Urinary bladder (tissue), 4 donors: ENCODE data around the gene PDZD2. TPM values are rescaled to one million over a fixed set of nuclear protein-coding genes. Genes with fewer than 3 reads are reported as not detected.
A peak's percentile ranks its signal among the peaks of the same experiment; 100 is the strongest.

Experiments
- DNase-seq: peaks from one replicate; pipeline ENCODE4 v3.0.0-alpha.2; 2015; ENCODE audit errors: extremely low spot score
- H3K27ac ChIP-seq: one replicate; pipeline ENCODE4 v1.5.1; 2013; ENCODE audit warnings: low read depth, mild to moderate bottlenecking, moderate library complexity
- H3K36me3 ChIP-seq: one replicate; pipeline ENCODE4 v1.6.1; 2013; ENCODE audit warnings: mild to moderate bottlenecking, moderate library complexity; ENCODE audit not compliant: insufficient read depth
- H3K4me1 ChIP-seq: one replicate; pipeline ENCODE4 v1.6.1; 2013; ENCODE audit warnings: mild to moderate bottlenecking, moderate library complexity; ENCODE audit not compliant: insufficient read depth
- H3K4me3 ChIP-seq: one replicate; pipeline ENCODE4 v1.5.1; 2013; ENCODE audit warnings: low read depth, low read length
- WGBS: extraction: QIAGEN DNeasy Blood & Tissue Kit; methylation state at CpG from one replicate; pipeline ENCODE4 v1.1.7; 2013; 5-methylcytosine and 5-hydroxymethylcytosine counted together
- polyA plus RNA-seq: library from polyadenylated mRNA; stranded (reverse); fragments of 200-250 nt; gene quantifications from one replicate; pipeline ENCODE4 v1.2.3, GENCODE V29; 2013
- total RNA-seq: library from RNA; depleted of rRNA; stranded (reverse); fragments of >200 nt; gene quantifications from one replicate; pipeline ENCODE4 v1.2.3, GENCODE V29; 2014
- donor health status: healthy with polysubstance abuse.
- donor health status: healthy.

The PDZD2 gene
- total and polyA plus RNA-seq, 2 donors, result 4.5 to 8.1 TPM

- H3K4me1 ChIP-seq, result no peaks in the 10 kb centered on the region
- no peak overlapping the region for H3K4me3 ChIP-seq
- WGBS, result 80% methylated on average over 4 of the region's 4 CpGs
- no peak for DNase-seq
- H3K36me3 ChIP-seq, result no peaks in the 10 kb centered on the region
- no peak overlapping the region for H3K27ac ChIP-seq
Measured at GRCh38 chr5:31620026-31620425, 18.9 kb upstream of the PDZD2 start.

- Histone ChIP-seq H3K27ac (no peak overlapping the region), H3K36me3 (no peaks in the 10 kb centered on the region), H3K4me1 (no peaks in the 10 kb centered on the region), H3K4me3 (no peak overlapping the region)
- no peak for DNase-seq
- 78% methylated on average over 4 of the region's 4 CpGs for WGBS
Measured at GRCh38 chr5:31623249-31623648, 15.7 kb upstream of the PDZD2 start.

GRCh38 chr5:31625394-31625793 lies 13.5 kb upstream of the PDZD2 start:
- Histone ChIP-seq H3K27ac (no peak overlapping the region), H3K36me3 (no peaks in the 10 kb centered on the region), H3K4me3 (no peak overlapping the region), H3K4me1 (no peaks in the 10 kb centered on the region)
- WGBS, result 89% methylated on average over 1 of the region's 1 CpG
- no peak for DNase-seq

- no peak overlapping the region for H3K27ac ChIP-seq
- no peak overlapping the region for H3K4me3 ChIP-seq
- no peaks in the 10 kb centered on the region for H3K36me3 ChIP-seq
- H3K4me1 ChIP-seq, result no peaks in the 10 kb centered on the region
- no peak for DNase-seq
- 63% methylated on average over 3 of the region's 3 CpGs for WGBS
Measured at GRCh38 chr5:31626156-31626555, 12.8 kb upstream of the PDZD2 start.

- Histone ChIP-seq H3K4me3 (no peak overlapping the region), H3K4me1 (no peaks in the 10 kb centered on the region), H3K27ac (no peak overlapping the region), H3K36me3 (no peaks in the 10 kb centered on the region)
- 79% methylated on average over 11 of the region's 11 CpGs for WGBS
- DNase-seq, result no peak
Measured at GRCh38 chr5:31626604-31627234, 12.2 kb upstream of the PDZD2 start.

GRCh38 chr5:31630931-31631330 lies 8.0 kb upstream of the PDZD2 start:
- Histone ChIP-seq H3K27ac (no peak overlapping the region), H3K36me3 (no peaks in the 10 kb centered on the region), H3K4me3 (no peak overlapping the region), H3K4me1 (no peaks in the 10 kb centered on the region)
- 62% methylated on average over 7 of the region's 7 CpGs for WGBS
- no peak for DNase-seq

GRCh38 chr5:31632460-31632859 lies 6.5 kb upstream of the PDZD2 start:
- Histone ChIP-seq H3K36me3 (no peaks in the 10 kb centered on the region), H3K27ac (no peak overlapping the region), H3K4me1 (no peaks in the 10 kb centered on the region), H3K4me3 (no peak overlapping the region)
- 94% methylated on average over 1 of the region's 1 CpG for WGBS
- DNase-seq, result no peak

- no peak for DNase-seq
- H3K27ac ChIP-seq, result no peak overlapping the region
- H3K36me3 ChIP-seq, result no peaks in the 10 kb centered on the region
- 27% methylated on average over 1 of the region's 1 CpG for WGBS
- H3K4me1 ChIP-seq, result no peaks in the 10 kb centered on the region
- H3K4me3 ChIP-seq, result no peak overlapping the region
Measured at GRCh38 chr5:31635446-31635845, 3.5 kb upstream of the PDZD2 start.

GRCh38 chr5:31637851-31638250 lies 1.1 kb upstream of the PDZD2 start:
- DNase-seq, result no peak
- WGBS, result 87% methylated on average over 6 of the region's 6 CpGs
- H3K4me3 ChIP-seq, result no peak overlapping the region

GRCh38 chr5:31638345-31638744 lies 586 bp upstream of the PDZD2 start:
- WGBS, result 15% methylated on average over 9 of the region's 9 CpGs

More at GRCh38 chr5:31637851-31638250, 1.1 kb upstream of the PDZD2 start:
- H3K36me3 ChIP-seq, result no peaks in the 10 kb centered on the region
- no peak overlapping the region for H3K27ac ChIP-seq
- no peaks in the 10 kb centered on the region for H3K4me1 ChIP-seq

GRCh38 chr5:31639481-31640411 lies 815 bp downstream of the PDZD2 start:
- H3K4me1 ChIP-seq, result no peaks in the 10 kb centered on the region
- H3K4me3 ChIP-seq, result peak overlapping the region; percentile 69
- 14% methylated on average over 50 of the region's 50 CpGs for WGBS
- no peak for DNase-seq
- no peak overlapping the region for H3K27ac ChIP-seq
- no peaks in the 10 kb centered on the region for H3K36me3 ChIP-seq

More at GRCh38 chr5:31638345-31638744, 586 bp upstream of the PDZD2 start:
- Histone ChIP-seq H3K36me3 (no peaks in the 10 kb centered on the region), H3K4me3 (peak overlapping the region; percentile 69), H3K27ac (no peak overlapping the region), H3K4me1 (no peaks in the 10 kb centered on the region)
- DNase-seq, result no peak

GRCh38 chr5:31640573-31640972 lies 1.6 kb downstream of the PDZD2 start:
- Histone ChIP-seq H3K4me3 (no peak overlapping the region), H3K4me1 (no peaks in the 10 kb centered on the region), H3K27ac (no peak overlapping the region), H3K36me3 (no peaks in the 10 kb centered on the region)
- no peak for DNase-seq
- WGBS, result 100% methylated on average over 1 of the region's 1 CpG

- 97% methylated on average over 4 of the region's 4 CpGs for WGBS
Measured at GRCh38 chr5:31641059-31641458, 2.1 kb downstream of the PDZD2 start.

GRCh38 chr5:31641575-31641974 lies 2.6 kb downstream of the PDZD2 start:
- Histone ChIP-seq H3K36me3 (no peaks in the 10 kb centered on the region), H3K4me1 (no peaks in the 10 kb centered on the region), H3K4me3 (no peak overlapping the region), H3K27ac (no peak overlapping the region)
- 90% methylated on average over 5 of the region's 5 CpGs for WGBS
- DNase-seq, result no peak

More at GRCh38 chr5:31641059-31641458, 2.1 kb downstream of the PDZD2 start:
- H3K4me1 ChIP-seq, result no peaks in the 10 kb centered on the region
- no peak overlapping the region for H3K27ac ChIP-seq
- DNase-seq, result no peak
- no peak overlapping the region for H3K4me3 ChIP-seq
- H3K36me3 ChIP-seq, result no peaks in the 10 kb centered on the region
